DMS153 treated with DMSO at 0.1 percent for 48 hours (cell line): ENCODE measurements around the gene CA10.
A peak's percentile ranks its signal among the peaks of the same experiment; 100 is the strongest.

ENCODE experiments used
- DNase-seq: peaks from one replicate; lab custom pipeline; 2025; ENCODE audit not compliant: unreplicated experiment; lab: John Stamatoyannopoulos, UW

Gene CA10

DNA sequence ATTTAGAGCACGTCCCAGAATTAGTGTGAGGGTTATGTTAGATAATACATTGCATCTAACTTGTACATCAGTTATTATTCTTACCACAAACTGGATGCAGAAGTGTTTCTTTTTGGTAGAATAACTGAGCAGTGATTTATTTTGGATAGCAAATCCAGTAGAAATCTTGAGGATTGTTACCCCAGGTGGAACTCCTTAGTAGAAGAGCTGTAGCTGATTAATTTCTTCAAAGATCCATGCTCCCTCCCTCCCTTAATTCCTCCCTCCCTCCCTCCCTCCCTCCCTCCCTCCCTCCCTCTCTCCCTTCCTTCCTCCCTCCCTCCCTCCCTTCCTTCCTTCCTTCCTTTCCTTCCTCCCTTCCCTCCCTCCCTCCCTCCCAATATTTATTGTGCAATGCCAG is 337.7 kb downstream of the CA10 start:
- DNase-seq = no peak

DNA sequence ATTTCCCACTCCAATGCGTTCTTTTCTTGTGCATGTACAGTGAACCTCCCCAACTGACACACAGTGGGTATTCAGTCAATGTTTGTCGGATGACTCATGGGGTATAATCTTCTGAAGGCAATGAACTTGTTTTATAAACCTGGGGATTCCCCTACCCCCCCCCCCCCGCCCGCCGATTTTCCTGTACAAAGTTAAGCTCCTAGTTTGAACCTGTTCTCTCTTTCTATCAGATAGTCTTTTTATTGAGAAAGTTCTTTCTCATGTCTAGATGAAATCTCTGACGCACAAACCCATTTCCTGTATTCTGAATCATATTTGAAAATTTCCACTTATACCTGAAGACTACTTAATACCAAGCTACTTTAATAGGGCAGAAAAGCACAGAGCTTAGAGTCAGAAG is 338.3 kb downstream of the CA10 start:
- no peak for DNase-seq

DNA sequence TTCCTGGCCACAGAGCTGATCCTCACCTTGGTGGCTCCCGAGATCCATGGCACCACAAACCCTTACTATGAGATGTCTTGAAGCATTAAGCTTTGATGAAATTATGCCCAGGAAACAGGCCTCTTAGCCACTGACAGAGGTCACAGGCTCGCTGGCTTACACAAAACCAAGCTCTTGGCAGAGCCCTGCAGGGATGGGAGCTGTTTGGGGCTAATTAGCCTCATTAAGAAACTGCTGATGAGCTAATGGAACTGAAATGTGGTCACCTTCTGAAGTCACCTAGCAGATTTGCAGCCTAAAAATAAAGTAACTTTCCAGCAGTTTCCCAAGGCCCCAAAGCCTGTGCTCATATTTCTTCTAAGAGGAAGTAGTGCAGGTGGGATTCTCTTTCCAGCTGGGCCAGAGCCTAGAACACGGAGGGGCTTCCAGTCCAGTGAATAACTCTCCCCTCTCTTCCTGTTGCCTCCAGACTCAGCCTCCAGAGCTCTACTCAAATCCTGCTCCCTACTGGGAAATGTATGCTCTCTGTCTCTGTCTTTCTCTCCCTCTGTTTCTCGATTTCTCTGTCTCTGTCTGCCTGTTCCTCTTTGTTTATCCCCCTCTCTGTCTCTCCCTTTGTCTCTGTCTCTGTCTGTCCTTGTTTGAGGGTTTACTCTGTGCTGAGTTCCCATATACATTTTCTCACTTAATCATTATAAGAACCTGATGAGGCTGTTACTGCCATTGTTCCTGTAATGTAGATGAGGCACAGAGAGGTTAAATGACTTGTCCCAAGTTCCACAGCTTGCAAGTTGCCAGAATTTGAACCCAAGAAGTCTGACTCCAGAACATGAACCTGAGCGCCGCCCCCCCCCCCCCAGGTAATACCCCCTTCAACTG is 338.9 kb downstream of the CA10 start:
- no peak for DNase-seq

DNA sequence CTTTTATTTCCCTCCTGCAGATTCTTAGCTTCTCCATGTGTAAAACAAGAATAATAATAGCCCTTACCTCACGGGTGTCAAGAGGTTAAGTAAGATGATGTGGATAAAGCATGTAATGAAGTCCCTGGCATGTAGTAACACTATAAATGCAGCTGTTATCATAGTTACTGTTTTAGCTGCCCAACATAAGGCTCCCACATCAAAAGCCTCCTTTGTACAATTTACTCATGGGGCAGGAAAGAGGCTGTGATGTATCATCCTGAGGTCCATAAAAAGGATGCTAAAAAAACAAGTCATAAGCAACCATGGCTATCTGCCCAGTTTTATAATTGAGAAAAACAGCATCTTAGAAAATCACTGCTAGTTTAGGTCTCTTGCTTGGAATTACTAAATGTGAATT is 339.7 kb downstream of the CA10 start:
- DNase-seq = no peak

DNA sequence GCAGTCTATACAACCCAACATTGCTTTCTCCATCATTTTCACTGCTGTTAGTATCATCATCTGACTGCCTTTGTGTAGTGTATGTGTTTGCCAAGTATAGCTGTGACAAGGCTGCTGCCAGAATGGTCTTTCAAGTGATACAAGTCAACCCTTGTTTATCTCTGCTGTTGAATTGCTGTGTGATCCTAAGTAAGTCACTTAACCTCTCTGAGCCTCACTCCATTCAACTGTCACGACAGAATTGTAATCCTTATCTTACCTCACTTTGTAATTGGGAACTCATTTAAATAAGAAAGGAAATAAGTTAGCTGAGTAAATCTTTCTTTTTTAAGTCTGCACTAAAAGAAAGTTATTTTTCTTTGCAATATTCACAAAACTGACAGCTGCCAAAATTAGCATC is 340.6 kb downstream of the CA10 start:
- no peak for DNase-seq

DNA sequence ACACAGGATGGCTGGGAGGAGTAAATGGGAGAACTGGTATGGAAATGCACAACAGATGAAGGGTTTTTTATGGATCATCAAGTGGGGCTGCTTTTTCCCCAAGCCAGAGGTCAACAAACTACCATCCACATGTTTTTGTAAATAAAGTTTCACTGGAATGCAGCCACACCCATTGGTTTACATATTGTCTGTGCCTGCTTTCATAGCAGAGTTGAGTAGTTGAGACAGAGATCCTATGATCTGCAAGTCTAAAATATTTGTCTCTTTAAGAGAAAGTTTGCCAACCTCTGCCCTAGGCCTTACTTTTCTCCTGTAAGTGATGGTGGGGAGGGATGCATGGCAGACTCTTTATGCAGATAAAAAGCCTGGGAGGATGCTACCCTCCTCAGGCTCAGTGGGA is 341.4 kb downstream of the CA10 start:
- no peak for DNase-seq

DNA sequence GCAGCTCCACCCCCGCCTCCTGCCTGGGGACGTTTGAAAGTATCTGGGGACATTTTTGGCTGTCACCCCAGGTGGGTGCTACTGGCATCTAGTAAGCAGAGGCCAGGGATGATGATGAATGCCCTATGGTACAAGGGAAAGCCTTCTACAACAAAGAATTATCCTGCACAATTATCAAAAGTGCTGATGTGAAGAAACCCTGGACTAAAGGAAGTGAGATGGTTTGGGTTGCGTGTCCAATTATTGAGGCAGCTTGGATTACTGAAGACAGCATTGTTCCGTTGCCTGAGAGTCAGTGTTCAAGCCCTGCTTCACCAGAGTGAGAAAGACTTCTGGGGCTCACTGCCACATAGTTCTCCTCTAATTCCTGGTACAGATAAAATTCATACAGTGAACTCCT is 343.4 kb downstream of the CA10 start:
- DNase-seq = no peak

DNA sequence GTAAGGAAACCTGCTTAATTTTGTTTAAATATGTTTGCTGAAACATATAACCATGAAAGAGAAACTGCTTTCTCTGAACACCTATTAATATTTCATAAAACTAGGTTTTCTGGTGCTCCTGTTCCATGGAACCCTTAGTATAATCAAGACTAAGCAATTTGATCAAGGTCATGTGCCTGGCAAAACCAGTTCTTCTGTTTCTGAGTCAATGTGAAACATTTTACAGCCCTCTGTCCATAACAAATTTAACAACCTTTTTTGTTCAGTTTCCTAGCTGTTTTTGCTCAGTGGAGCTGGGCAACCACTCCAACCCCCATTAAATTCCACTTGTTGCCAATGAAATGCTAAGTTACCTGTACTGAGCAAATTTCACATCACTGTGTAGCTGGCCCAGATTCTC is 344.0 kb downstream of the CA10 start:
- no peak for DNase-seq

DNA sequence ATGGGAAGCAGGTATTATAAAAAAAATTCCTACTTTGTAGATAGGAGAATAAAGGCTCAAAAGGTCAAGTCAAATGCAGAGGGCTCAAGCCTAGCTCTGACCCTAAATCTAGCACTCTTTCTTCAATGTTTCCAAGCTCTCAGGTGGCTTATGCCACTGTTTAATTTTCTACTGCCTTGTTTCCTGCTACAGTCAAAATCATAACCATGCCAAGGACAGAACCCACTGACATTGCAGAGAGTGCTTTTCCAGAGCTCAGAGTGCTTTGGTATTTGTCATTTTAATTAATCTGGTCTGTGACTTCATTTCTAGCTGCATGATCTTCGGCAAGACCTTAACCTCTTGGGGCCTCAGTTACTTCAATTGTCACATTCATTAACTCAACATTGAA is 344.7 kb downstream of the CA10 start:
- no peak for DNase-seq

DNA sequence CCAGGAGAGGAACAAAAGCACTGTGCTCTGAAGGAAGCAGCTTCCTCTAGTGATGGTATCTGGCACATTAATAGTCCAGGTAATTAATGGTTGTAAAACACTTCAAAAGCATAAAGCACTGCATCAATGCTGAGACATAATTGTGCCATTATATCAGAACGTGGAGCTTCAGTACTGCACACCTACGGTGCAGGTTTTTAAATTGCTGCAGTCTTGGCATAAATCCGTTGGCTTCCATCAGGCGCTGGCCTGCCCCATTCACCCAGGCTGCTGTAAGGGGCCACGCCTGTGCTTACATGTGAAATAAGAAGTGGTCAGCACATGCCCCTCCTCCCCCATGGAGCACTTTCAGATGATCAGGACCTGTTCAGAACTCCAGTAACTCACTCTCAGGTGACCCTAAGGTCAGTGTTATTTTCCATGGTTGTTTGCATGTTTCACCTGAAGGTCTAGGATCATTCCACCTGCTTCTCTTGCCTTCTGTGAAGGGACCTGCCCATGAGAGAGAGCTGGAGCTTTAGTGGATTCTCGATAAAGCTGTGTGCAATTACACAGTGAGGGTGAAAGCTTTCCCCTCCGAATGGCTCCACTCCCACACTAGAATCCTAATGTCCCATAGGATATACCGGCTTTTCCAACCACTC is 345.3 kb downstream of the CA10 start:
- peak; percentile 50 for DNase-seq

DNA sequence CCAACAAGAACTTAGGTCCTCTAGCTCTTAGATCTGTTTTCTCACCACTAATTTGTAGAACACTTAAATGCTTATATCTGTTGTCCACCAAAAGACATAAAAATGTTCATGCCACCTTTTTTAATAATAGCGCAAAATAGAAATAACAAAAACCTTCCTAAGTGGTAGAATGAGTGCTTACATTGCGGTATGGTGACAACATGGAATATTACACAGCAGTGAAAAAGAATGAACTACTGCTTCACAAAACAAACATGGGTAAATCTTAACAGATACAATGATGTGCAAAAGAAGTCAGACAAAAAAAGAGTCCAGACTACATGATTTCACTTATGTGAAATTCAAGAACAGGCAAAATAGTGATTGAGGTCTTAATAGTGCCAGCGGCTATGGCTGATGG is 351.1 kb downstream of the CA10 start:
- no peak for DNase-seq

DNA sequence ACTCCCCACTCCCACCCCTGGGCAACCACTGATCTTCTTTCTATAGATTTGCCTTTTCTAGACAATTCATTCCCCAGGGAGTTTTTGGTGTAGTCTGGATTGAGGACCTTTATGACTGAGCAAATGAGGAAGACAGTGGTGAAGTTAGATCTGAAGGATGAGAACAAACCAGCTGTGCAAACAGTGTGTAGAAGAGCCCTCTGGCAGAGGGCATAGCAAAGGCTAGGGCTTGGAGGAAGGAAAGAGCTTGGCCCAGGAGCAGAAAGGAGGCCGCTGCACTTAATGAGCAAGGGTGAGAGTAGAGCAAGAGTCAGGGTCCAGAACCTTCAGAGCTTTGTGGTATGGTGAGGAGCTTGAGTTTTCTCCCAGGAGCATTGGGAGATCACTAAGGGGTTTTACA is 352.7 kb downstream of the CA10 start:
- DNase-seq = peak; percentile 69

DNA sequence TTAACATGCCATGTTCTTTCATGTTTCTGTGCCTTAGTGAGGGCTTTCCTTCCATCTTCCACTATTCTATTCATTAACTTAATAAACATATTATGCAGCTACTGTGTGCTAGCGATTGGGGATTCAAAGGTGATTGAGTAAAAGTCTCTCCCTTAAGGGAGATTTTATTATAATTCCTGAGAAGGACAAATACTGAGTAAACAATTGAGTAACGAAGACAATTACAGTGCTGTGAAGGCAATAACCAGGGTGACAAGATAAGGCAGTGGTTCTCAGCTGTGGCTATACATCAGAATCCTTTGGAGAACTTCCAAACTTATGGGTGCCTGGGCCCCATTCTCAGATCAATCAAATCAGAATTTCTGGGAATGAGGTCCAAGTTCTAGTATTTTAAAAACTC is 353.3 kb downstream of the CA10 start:
- no peak for DNase-seq

DNA sequence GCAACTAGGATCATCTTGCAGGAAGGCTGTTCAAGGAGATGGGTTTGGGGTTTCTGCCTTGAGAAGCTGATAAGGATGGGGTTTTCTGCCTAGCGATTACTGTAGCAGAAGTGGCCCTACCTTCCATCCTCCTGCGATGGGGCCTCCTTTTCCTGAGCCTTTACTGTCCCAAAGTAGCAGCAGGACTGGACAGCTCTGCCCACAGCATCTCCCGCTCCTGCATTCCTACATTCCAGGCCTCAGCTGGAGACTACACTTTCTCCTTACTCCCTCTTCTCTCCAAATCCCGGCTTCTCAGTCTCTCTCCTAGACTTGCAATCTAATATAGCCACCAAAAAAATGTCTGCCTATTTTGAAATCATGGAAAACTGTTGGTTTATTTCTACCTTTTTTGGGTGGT is 355.4 kb downstream of the CA10 start:
- no peak for DNase-seq

DNA sequence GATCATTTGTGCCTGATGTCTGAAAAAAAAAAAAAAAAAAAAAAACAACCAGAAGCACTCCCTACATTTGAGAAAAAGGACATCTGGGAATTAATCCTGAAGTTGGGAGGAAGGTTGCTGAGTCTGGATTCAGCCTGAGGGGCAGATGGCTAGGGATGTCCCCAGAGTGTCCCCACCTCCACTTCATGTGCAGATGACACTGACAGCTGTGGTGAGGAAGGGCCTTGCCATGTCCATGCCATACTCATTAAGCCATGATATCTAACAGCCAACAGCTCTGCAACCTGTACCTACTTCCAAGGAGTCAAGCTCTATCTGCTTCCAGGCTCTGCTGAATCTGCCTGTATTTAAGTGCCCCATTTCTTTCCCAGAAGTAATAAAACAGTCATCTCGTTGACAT is 356.0 kb downstream of the CA10 start:
- DNase-seq = no peak

DNA sequence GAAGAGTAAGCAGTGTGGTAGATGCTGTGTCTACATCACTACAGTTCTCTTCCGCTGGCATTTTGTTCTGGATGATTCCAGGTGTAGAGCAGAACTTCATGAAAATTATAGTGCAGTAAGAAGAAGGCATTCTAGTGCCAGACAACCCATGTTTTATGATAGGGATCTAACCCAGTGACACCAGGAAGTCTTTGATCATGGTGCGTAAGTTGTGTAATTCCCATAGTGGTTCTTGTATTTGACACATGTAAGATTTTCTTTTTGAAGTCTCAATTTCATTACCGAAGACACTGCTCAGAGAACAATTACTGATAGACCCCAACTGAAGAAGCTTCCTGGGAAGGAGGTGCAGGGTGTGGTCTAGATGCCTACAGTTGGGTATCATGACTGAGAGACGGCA is 356.9 kb downstream of the CA10 start:
- no peak for DNase-seq

DNA sequence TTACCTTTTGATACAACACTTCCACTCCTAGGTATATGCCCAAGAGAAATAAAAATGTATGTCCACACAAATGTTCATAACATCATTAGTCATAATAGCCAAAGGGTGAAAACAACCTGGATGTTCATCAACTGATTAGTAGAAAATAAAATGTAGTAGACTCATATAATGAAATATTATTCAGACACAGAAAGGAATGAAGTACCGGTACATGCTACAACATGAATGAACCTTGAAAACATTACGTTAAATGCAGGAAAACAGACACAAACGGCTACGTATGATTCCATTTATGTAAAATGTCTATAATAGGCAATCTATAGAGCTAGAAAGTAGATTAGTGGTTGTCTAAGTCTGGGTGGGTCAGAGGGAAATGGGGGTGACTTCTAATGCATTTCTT is 358.5 kb downstream of the CA10 start:
- DNase-seq = no peak

DNA sequence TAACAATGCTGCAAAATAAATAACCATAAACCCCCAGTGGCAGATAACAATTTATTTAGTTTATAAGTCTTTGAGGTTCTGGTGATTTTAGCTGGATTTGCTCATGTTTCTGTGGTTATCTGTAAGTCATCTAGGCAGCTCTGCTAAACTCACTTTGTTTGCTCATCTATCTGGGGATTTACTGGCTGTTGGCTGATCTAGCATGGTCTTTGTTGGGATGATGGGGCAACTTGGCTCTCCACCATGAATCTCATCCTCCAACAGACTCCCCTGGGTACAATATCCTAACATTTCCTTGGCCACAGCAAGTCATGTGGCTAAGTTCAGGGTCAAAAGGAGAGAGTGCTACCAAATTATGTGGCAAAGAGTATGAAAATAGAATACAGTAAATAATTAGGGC is 359.3 kb downstream of the CA10 start:
- DNase-seq = no peak

DNA sequence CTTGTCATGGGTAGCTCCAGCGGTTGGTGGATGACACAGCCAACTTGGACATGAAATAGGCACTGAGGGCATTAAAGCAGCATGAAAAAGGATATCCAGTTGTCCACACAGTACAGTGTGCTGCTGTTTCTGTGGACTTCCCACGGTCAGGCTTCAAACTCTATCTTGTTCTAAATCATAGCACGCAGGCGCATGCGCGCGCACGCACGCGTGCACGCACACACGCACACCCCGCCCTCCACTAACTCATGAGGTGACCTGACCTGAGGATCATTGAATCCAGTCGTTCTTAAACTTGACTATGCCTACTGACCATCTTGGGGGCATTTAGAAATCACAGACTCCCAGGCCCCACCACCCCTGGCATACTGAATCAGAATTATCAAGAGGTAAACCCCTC is 361.4 kb downstream of the CA10 start:
- no peak for DNase-seq

DNA sequence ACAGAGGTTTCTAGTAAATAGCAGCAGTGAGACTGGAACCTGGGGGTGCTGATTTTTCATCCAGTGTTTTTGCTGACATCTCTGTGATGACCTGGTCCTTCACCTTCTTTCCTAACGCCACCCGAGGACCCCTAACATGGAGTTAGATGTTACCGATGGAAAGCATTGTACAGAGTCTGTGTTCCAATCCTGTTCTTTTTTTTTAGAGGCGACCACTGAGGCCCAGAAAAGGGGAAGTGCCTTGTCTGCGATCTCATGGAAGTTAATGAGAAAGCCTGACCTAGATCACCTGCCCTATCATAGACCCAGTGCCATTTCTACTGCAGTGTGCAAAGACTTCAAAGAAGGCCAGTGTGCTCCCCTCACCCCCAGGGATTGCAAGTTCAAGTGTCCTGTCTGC is 362.5 kb downstream of the CA10 start:
- no peak for DNase-seq

DNA sequence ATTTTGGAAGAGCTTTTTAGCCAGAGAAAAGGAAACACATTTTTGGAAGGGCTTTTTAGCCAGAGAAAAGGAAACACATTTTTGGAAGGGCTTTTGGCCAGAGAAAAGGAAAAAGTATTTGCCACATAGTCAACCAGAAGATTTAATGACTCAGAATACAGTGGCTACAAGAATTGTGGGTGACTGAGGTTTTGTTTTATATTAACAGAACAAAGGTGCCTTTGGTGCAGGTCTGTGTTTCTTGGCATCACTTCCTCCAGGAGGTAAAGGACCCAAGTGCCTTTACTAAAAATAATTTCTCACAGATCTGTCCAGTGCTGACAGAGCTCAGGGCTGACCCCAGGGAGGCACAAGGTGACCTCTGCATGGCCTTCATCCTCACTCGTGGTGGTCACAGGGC is 363.1 kb downstream of the CA10 start:
- DNase-seq = no peak

DNA sequence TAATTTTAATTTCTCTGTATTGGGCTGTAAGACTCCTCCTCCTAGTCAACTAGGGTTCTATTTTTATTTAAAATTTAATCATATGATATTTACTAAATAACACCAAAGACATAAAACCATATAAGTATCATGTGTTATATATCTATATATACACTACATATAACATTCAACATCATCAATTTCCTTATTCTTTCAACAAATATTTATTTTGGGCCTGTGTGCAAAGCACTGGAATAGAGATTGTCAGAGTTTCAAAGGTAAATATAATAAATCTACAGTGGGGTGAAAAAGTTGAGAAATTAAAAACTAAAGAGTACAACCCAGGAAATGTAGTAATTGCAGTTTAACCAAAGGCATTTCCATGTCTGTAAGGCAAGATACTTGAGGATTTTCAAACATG is 364.0 kb downstream of the CA10 start:
- DNase-seq = no peak

DNA sequence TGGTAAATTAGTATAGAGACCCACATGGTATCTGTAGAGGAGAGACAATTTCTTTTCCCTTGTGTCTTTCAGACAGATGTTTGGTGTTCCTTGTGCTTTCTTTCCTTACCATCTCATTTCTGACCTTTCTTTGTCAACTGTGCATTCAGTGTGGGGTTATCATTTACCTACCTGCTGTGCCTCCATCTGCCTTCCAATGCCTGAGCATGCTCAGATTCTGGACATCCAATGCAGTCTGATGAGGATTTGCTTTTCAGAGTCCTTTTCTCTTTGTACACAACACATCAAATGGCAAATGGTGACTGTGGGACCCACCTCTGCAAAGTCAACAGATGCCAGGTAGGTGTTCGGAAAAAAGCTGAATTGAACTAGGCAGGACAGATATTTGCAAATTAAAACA is 364.8 kb downstream of the CA10 start:
- peak; percentile 11 for DNase-seq
